Neural cell (in vitro differentiated cells): ENCODE results near the gene NRXN2. TPM values are rescaled to one million over a fixed set of nuclear protein-coding genes. Genes with fewer than 3 reads are reported as not detected.

Source experiments
- H2AFZ ChIP-seq: fragments of 200-600, 300-800 bp; sonication (generic), shearing (Covaris generic); 2 replicates; pipeline ENCODE4 v1.6.0; 2014; ENCODE audit warnings: low read depth, mild to moderate bottlenecking, antibody characterized with exemption, low read length, moderate library complexity
- H3F3A ChIP-seq: fragments of 200-600 bp; shearing (Covaris generic); 2 replicates; pipeline ENCODE4 v1.6.1; 2016; ENCODE audit warnings: mild to moderate bottlenecking, moderate library complexity, mixed read lengths, antibody characterized with exemption, low read length; ENCODE audit not compliant: insufficient read depth, poor library complexity, severe bottlenecking
- H3K27ac ChIP-seq: fragments of 200-600, 300-800 bp; sonication (generic), shearing (Covaris generic); 2 replicates; pipeline ENCODE4 v1.5.1; 2014; ENCODE audit warnings: mild to moderate bottlenecking, low read length, moderate library complexity
- H3K27me3 ChIP-seq: fragments of 300-800, 200-600 bp; sonication (generic), shearing (Covaris generic); 2 replicates; pipeline ENCODE4 v1.6.0; 2014; ENCODE audit warnings: mild to moderate bottlenecking, low read depth, low read length, moderate library complexity; ENCODE audit not compliant: insufficient read depth
- H3K36me3 ChIP-seq: fragments of 300-800, 200-600 bp; sonication (generic), shearing (Covaris generic); 2 replicates; pipeline ENCODE4 v1.5.1; 2014; ENCODE audit warnings: mild to moderate bottlenecking, antibody characterized with exemption, low read length, moderate library complexity; ENCODE audit not compliant: insufficient read depth
- H3K4me2 ChIP-seq: fragments of 300-800, 200-600 bp; sonication (generic), shearing (Covaris generic); 2 replicates; pipeline ENCODE4 v1.6.0; 2014; ENCODE audit warnings: mild to moderate bottlenecking, low read length
- H3K4me3 ChIP-seq: fragments of 300-800, 200-600 bp; sonication (generic), shearing (Covaris generic); 2 replicates; pipeline ENCODE4 v1.5.1; 2014; ENCODE audit warnings: mild to moderate bottlenecking, low read length, moderate library complexity
- H3K79me2 ChIP-seq: fragments of 200-600 bp; shearing (Covaris generic); replicated peaks from 2 replicates; pipeline ENCODE4 v1.6.0; 2014; ENCODE audit warnings: mild to moderate bottlenecking, low read length, moderate library complexity; ENCODE audit not compliant: insufficient read depth
- H3K9ac ChIP-seq: fragments of 300-800, 200-600 bp; sonication (generic), shearing (Covaris generic); 2 replicates; pipeline ENCODE4 v1.6.1; 2016; ENCODE audit warnings: mild to moderate bottlenecking, low read length, mixed read lengths
- H3K9me2 ChIP-seq: fragments of 200-600 bp; shearing (Covaris generic); 2 replicates; pipeline ENCODE4 v1.6.1; 2016; ENCODE audit warnings: mild to moderate bottlenecking, low read length, mixed read lengths; ENCODE audit not compliant: insufficient read depth
- H3K9me3 ChIP-seq: fragments of 200-600, 300-800 bp; sonication (generic), shearing (Covaris generic); 2 replicates; pipeline ENCODE4 v1.6.1; 2016; ENCODE audit warnings: mild to moderate bottlenecking, mixed run types, low read length, moderate library complexity, mixed read lengths
- H4K20me1 ChIP-seq: fragments of 200-600 bp; shearing (Covaris generic); 2 replicates; pipeline ENCODE4 v1.6.1; 2016; ENCODE audit warnings: mild to moderate bottlenecking, mixed run types; ENCODE audit not compliant: insufficient read depth
- EP300 ChIP-seq: fragments of 450-650 bp; conservative IDR thresholded peaks from 2 replicates; pipeline ENCODE4 v1.6.1; 2014; ENCODE audit warnings: antibody characterized with exemption, mild to moderate bottlenecking, moderate library complexity; ENCODE audit not compliant: poor library complexity, severe bottlenecking
- EZH2 ChIP-seq: fragments of 200-600, 300-800 bp; shearing (Covaris generic), sonication (generic); IDR thresholded peaks from 2 replicates; pipeline ENCODE4 v1.6.1; 2014; ENCODE audit warnings: antibody characterized with exemption, low read length, borderline replicate concordance, mild to moderate bottlenecking; ENCODE audit not compliant: insufficient read depth, poor library complexity, severe bottlenecking
- MXI1 ChIP-seq: fragments of 450-650 bp; conservative IDR thresholded peaks from 2 replicates; pipeline ENCODE4 v1.6.1; 2014; ENCODE audit warnings: antibody characterized with exemption, mild to moderate bottlenecking; ENCODE audit not compliant: poor library complexity, severe bottlenecking
- POLR2AphosphoS5 ChIP-seq: IDR thresholded peaks from 2 replicates; pipeline ENCODE4 v1.6.1; 2012
- RAD21 ChIP-seq: fragments of 450-650 bp; conservative IDR thresholded peaks from 2 replicates; pipeline ENCODE4 v1.6.1; 2014; ENCODE audit warnings: antibody characterized with exemption, mild to moderate bottlenecking, moderate library complexity
- SMC3 ChIP-seq: fragments of 450-650 bp; conservative IDR thresholded peaks from 2 replicates; pipeline ENCODE4 v1.6.1; 2014; ENCODE audit warnings: antibody characterized with exemption, mild to moderate bottlenecking, moderate library complexity; ENCODE audit not compliant: poor library complexity
- TAF1 ChIP-seq: IDR thresholded peaks from 2 replicates; pipeline ENCODE4 v1.6.1; 2012; ENCODE audit warnings: low read depth
- polyA plus RNA-seq: library from polyadenylated mRNA; depleted of rRNA; stranded (reverse); fragments of >200 nt; gene quantifications from 2 replicates; pipeline ENCODE4 v1.2.3, GENCODE V29; 2014
- TF ChIP-seq, protein P1 (sequence below): IDR thresholded peaks from 2 replicates; pipeline ENCODE4 v1.6.1; 2012; ENCODE audit warnings: borderline replicate concordance
- TF ChIP-seq, protein P2 (sequence below): fragments of 450-650 bp; IDR thresholded peaks from 2 replicates; pipeline ENCODE4 v1.5.1; 2014; ENCODE audit warnings: antibody characterized with exemption, mild to moderate bottlenecking, moderate library complexity; ENCODE audit not compliant: poor library complexity, severe bottlenecking

Gene NRXN2
- polyA plus RNA-seq, 1 donor from 2014 or later: 68.0 TPM

DNA sequence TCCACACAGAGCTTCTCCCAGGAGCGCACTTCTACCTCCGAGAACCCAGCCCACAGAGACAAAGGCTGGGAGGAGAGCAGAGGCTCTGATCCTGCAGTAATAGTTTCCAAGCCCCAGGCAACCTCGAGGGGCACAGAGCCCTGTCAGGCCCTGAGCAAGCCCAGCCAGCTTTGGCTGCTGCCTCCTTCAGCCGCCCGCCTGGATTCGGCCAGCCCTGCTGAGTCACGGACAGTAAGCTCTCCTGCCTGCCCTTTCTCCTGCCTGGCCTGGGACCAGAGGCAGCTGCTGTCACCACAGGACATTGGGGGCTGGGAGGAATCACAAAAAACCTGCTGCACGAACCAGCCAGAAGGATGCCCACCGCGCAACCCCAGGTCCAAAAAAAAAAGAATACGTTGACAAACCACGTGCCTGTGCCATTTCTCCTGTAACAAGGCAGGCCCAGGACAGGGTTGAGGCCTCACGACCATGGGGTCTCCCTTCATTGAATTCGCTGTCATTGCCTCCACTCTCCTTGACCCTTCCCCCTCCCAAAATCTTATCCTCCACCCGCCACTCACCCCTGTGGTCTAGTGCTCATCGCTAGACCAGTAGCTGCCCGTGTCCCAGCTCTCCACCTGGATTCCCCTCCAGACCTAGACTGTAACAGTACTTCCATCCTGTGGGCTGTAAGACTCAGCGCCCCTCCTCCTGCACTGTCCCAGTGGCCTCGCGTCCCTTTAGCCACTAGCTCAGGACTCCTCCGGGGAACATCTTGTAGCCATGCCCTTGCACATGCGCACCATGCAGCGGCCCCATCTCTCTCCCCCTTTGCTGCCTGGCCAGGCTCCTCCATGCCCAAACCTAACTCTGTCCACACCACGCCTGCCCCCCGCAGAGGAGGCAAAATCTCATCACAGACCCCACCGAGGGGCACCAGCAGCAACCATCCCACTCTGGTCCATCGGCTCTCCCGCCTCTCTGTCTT, 139.4 kb downstream of the NRXN2 start:
- Histone ChIP-seq H4K20me1 (no peaks in the 10 kb centered on the region), H2AFZ (no peak overlapping the region), H3K9me2 (no peaks in the 10 kb centered on the region), H3K4me3 (no peak overlapping the region), H3K4me2 (no peak overlapping the region), H3F3A (no peaks in the 10 kb centered on the region), H3K36me3 (no peaks in the 10 kb centered on the region), H3K27me3 (no peaks in the 10 kb centered on the region), H3K9ac (no peak overlapping the region), H3K27ac (no peak overlapping the region), H3K9me3 (no peaks in the 10 kb centered on the region), H3K79me2 (no peaks in the 10 kb centered on the region)
- TF ChIP-seq RAD21: no peak
- TF ChIP-seq EZH2: no peak
- TF ChIP-seq SMC3: no peak
- TF ChIP-seq, protein P1, sequence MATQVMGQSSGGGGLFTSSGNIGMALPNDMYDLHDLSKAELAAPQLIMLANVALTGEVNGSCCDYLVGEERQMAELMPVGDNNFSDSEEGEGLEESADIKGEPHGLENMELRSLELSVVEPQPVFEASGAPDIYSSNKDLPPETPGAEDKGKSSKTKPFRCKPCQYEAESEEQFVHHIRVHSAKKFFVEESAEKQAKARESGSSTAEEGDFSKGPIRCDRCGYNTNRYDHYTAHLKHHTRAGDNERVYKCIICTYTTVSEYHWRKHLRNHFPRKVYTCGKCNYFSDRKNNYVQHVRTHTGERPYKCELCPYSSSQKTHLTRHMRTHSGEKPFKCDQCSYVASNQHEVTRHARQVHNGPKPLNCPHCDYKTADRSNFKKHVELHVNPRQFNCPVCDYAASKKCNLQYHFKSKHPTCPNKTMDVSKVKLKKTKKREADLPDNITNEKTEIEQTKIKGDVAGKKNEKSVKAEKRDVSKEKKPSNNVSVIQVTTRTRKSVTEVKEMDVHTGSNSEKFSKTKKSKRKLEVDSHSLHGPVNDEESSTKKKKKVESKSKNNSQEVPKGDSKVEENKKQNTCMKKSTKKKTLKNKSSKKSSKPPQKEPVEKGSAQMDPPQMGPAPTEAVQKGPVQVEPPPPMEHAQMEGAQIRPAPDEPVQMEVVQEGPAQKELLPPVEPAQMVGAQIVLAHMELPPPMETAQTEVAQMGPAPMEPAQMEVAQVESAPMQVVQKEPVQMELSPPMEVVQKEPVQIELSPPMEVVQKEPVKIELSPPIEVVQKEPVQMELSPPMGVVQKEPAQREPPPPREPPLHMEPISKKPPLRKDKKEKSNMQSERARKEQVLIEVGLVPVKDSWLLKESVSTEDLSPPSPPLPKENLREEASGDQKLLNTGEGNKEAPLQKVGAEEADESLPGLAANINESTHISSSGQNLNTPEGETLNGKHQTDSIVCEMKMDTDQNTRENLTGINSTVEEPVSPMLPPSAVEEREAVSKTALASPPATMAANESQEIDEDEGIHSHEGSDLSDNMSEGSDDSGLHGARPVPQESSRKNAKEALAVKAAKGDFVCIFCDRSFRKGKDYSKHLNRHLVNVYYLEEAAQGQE: no peak
- TF ChIP-seq POLR2AphosphoS5: no peak
- TF ChIP-seq, protein P2, sequence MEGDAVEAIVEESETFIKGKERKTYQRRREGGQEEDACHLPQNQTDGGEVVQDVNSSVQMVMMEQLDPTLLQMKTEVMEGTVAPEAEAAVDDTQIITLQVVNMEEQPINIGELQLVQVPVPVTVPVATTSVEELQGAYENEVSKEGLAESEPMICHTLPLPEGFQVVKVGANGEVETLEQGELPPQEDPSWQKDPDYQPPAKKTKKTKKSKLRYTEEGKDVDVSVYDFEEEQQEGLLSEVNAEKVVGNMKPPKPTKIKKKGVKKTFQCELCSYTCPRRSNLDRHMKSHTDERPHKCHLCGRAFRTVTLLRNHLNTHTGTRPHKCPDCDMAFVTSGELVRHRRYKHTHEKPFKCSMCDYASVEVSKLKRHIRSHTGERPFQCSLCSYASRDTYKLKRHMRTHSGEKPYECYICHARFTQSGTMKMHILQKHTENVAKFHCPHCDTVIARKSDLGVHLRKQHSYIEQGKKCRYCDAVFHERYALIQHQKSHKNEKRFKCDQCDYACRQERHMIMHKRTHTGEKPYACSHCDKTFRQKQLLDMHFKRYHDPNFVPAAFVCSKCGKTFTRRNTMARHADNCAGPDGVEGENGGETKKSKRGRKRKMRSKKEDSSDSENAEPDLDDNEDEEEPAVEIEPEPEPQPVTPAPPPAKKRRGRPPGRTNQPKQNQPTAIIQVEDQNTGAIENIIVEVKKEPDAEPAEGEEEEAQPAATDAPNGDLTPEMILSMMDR: no peak
- TF ChIP-seq TAF1: no peak
- no peak for TF ChIP-seq EP300
- no peak for TF ChIP-seq MXI1

DNA sequence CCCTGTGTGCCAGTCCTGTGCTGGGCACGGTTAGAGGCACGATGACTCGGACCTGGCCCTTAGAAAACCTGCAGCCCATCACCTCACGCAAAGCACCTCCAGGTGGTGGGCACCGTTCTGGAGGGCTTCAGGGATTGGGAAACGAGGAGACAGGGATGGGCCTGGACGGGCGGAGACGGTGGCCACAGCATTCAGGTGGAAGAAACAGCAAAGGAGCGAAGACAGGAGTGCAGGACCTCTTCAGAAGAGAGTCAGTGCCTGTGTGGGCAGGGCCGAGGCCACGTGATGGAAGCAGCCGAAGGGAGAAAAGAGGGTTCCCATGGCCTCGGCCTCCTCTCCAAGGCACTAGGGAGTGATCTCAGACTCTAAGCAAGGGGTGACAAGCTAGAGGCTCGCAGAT, 140.1 kb downstream of the NRXN2 start:
- TF ChIP-seq SMC3 (no peak), EZH2 (no peak), POLR2AphosphoS5 (no peak)
- TF ChIP-seq, protein P2: no peak
- H3K27me3 ChIP-seq: no peaks in the 10 kb centered on the region

More for the DNA sequence above, 140.1 kb downstream of the NRXN2 start:
- Histone ChIP-seq H3K9ac (no peak overlapping the region), H3F3A (no peaks in the 10 kb centered on the region), H3K36me3 (no peaks in the 10 kb centered on the region), H3K4me2 (no peak overlapping the region), H3K9me2 (no peaks in the 10 kb centered on the region), H3K9me3 (no peaks in the 10 kb centered on the region), H3K79me2 (no peaks in the 10 kb centered on the region), H3K4me3 (no peak overlapping the region), H2AFZ (no peak overlapping the region), H4K20me1 (no peaks in the 10 kb centered on the region), H3K27ac (no peak overlapping the region)
